HepG2 (cell line): ENCODE results near the gene POU2AF3. TPM values are rescaled to one million over a fixed set of nuclear protein-coding genes. Genes with fewer than 3 reads are reported as not detected.

Experiments
- ATAD3A ChIP-seq: sonication (generic); formaldehyde crosslinking; IDR thresholded peaks from 2 replicates; pipeline ENCODE4 v1.4.0; 2020; ENCODE audit warnings: missing genetic modification reagents
- CEBPG ChIP-seq: IDR thresholded peaks from 2 replicates; pipeline ENCODE4 v1.6.1; 2016
- DR1 ChIP-seq: sonication (generic); formaldehyde crosslinking; IDR thresholded peaks from 2 replicates; pipeline ENCODE4 v1.8.0; 2021; ENCODE audit warnings: mild to moderate bottlenecking, missing genetic modification reagents, inconsistent platforms
- FOSL2 ChIP-seq: sonication (generic); formaldehyde crosslinking; IDR thresholded peaks from 2 replicates; pipeline ENCODE4 v1.4.0; 2020; ENCODE audit warnings: missing genetic modification reagents
- GTF2F1 ChIP-seq: fragments of 150-350 bp; IDR thresholded peaks from 2 replicates; pipeline ENCODE4 v1.6.1; 2014; ENCODE audit warnings: low read length
- HES4 ChIP-seq: sonication (generic); formaldehyde crosslinking; IDR thresholded peaks from 2 replicates; pipeline ENCODE4 v1.9.0; 2021; ENCODE audit warnings: mild to moderate bottlenecking, missing genetic modification reagents, borderline replicate concordance
- KLF15 ChIP-seq: sonication (generic); formaldehyde crosslinking; IDR thresholded peaks from 2 replicates; pipeline ENCODE4 v1.8.1; 2023; ENCODE audit warnings: borderline replicate concordance, mild to moderate bottlenecking, inconsistent platforms, missing genetic modification reagents, mixed read lengths
- KLF9 ChIP-seq: IDR thresholded peaks from 2 replicates; pipeline ENCODE4 v1.6.1; 2016; ENCODE audit warnings: low read depth
- MAFF ChIP-seq: IDR thresholded peaks from 2 replicates; pipeline ENCODE4 v1.6.1; 2011; ENCODE audit warnings: low read depth, low read length, improper control_type of control experiment
- NCOA5 ChIP-seq: sonication (generic); formaldehyde crosslinking; IDR thresholded peaks from 2 replicates; pipeline ENCODE4 v1.4.0; 2020; ENCODE audit warnings: missing genetic modification reagents
- PCBP1 ChIP-seq: fragments of 200-400 bp; formaldehyde crosslinking; IDR thresholded peaks from 2 replicates; pipeline ENCODE4 v1.6.1; 2017; ENCODE audit warnings: mild to moderate bottlenecking, low read depth, low read length, borderline replicate concordance
- SOX6 ChIP-seq, 2 experiments: fragments of 450-650 bp in 1 of 2; sonication (generic) in 1 of 2; formaldehyde crosslinking in 1 of 2; IDR thresholded peaks; 2 replicates each; pipeline versions ENCODE4 v1.4.0 to v1.6.1; 2017 to 2020; ENCODE audit warnings: antibody characterized with exemption in 1 of 2, mild to moderate bottlenecking in 1 of 2, missing genetic modification reagents in 1 of 2
- ZBTB7A ChIP-seq: sonication (generic); formaldehyde crosslinking; IDR thresholded peaks from 2 replicates; pipeline ENCODE4 v1.8.0; 2022; ENCODE audit warnings: mild to moderate bottlenecking, missing genetic modification reagents
- ZFP37 ChIP-seq: sonication (generic); formaldehyde crosslinking; IDR thresholded peaks from 2 replicates; pipeline ENCODE4 v1.4.0; 2020; ENCODE audit warnings: missing genetic modification reagents, borderline replicate concordance
- ZKSCAN8 ChIP-seq: IDR thresholded peaks from 2 replicates; pipeline ENCODE4 v1.6.1; 2016; ENCODE audit warnings: borderline replicate concordance, missing genetic modification reagents, missing compliant biosample characterization
- ZMYM3 ChIP-seq: sonication (generic); formaldehyde crosslinking; IDR thresholded peaks from 2 replicates; pipeline ENCODE4 v1.5.1; 2020; ENCODE audit warnings: mild to moderate bottlenecking, missing genetic modification reagents
- ZNF124 ChIP-seq: sonication (generic); formaldehyde crosslinking; IDR thresholded peaks from 2 replicates; pipeline ENCODE4 v1.4.0; 2020; ENCODE audit warnings: missing genetic modification reagents
- ZNF282 ChIP-seq: fragments of 450-650 bp; IDR thresholded peaks from 2 replicates; pipeline ENCODE4 v1.6.1; 2018; ENCODE audit not compliant: partially characterized antibody
- ZNF354B ChIP-seq: sonication (generic); formaldehyde crosslinking; IDR thresholded peaks from 2 replicates; pipeline ENCODE4 v1.8.0; 2022; ENCODE audit warnings: mild to moderate bottlenecking, missing genetic modification reagents
- ZNF367 ChIP-seq: sonication (generic); formaldehyde crosslinking; IDR thresholded peaks from 2 replicates; pipeline ENCODE4 v1.4.0; 2020; ENCODE audit warnings: missing genetic modification reagents, borderline replicate concordance
- ZNF501 ChIP-seq: sonication (generic); formaldehyde crosslinking; IDR thresholded peaks from 2 replicates; pipeline ENCODE4 v1.5.1; 2020; ENCODE audit warnings: mild to moderate bottlenecking, moderate library complexity, missing genetic modification reagents
- ZNF563 ChIP-seq: sonication (generic); formaldehyde crosslinking; IDR thresholded peaks from 2 replicates; pipeline ENCODE4 v1.8.0; 2022; ENCODE audit warnings: mild to moderate bottlenecking, moderate library complexity, missing genetic modification reagents
- ZNF766 ChIP-seq: sonication (generic); formaldehyde crosslinking; IDR thresholded peaks from 2 replicates; pipeline ENCODE4 v1.5.0; 2020; ENCODE audit warnings: missing genetic modification reagents, borderline replicate concordance
- ZSCAN9 ChIP-seq: IDR thresholded peaks from 2 replicates; pipeline ENCODE4 v1.6.1; 2016; ENCODE audit warnings: borderline replicate concordance
- polyA plus RNA-seq, 8 experiments: library from polyadenylated mRNA; depleted of rRNA in 3 of 8; stranded (reverse) in 7 of 8; unstranded in 1 of 8; fragments of >200 nt; fragmentation: Illumina TruSeq in 4 of 8; extraction: Trizol in 4 of 8; gene quantifications; 2 replicates each; pipeline versions ENCODE4 v1.2.1 to v1.2.3, GENCODE V29; 2011 to 2016; ENCODE audit warnings: low read depth in 4 of 8, missing spikeins in 1 of 8, mixed read lengths in 1 of 8; ENCODE audit not compliant: insufficient read depth in 1 of 8
- total RNA-seq, 5 experiments: library from RNA; depleted of rRNA; stranded (reverse); fragments of >200 nt; fragmentation: Illumina TruSeq; extraction: Trizol; gene quantifications; 2 replicates each; pipeline ENCODE4 v1.2.3, GENCODE V29; 2016; ENCODE audit warnings: low read depth in 1 of 5
- TF ChIP-seq, protein P1 (sequence below): sonication (generic); formaldehyde crosslinking; IDR thresholded peaks from 2 replicates; pipeline ENCODE4 v1.5.0; 2020; ENCODE audit warnings: missing genetic modification reagents
- TF ChIP-seq, protein P2 (sequence below): sonication (generic); formaldehyde crosslinking; IDR thresholded peaks from 2 replicates; pipeline ENCODE4 v1.4.0; 2020; ENCODE audit warnings: mild to moderate bottlenecking, low read depth, missing genetic modification reagents
- TF ChIP-seq, protein P3 (sequence below): sonication (generic); formaldehyde crosslinking; IDR thresholded peaks from 2 replicates; pipeline ENCODE4 v1.4.0; 2020; ENCODE audit warnings: missing genetic modification reagents

POU2AF3 gene
- total and polyA plus RNA-seq, 2 of the 13 experiments (the other 11 are each of a cell fraction or from before 2014, with no cell fraction given), result 7.8 to 71.2 TPM

DNA sequence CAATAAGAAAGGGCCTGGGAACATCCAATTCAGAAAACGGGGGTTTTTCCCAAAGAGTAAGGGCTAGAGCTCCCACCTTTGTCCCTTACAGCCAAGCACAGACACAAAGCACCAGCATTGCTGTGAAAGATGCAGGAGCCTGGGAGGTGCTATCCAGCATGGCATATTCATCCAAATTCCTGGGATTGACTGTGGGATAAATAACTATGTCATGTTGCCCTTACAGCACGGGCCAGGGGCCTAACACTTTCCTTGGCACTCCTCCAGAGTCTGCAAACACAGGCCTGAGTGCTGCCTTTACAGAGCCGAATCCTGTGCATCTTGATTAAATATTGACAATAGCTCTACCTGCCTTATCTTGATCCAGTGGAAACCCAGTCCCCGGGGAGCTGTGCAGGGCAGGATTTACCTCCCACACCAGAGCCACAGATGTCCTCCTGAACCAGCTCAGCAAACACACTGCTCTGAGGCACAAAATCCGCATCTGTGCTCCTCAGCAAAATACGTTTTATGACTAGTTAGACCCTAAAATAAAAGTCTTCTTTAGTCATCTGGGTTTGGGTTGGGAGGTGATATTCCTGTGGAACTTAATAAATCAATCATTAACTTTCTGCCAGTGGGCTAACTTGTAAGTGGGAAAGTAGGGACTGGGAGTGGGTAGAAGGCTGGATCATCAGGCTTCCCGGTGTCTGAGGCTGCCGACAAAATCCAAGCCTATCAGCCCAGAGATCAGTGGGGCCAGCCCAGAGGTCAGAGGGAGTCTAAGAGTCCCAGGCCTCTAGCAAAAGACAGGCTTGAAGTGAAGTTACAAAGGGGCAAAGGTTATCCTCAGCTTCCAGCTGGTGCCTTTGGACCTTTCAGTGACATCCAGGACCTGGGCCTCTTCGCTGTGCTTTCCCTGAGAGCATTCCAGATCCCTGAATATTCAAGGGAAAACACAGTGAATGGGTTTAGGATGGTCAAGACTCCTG, 36.5 kb downstream of the POU2AF3 start (continued):
- peak; percentile 53 for TF ChIP-seq CEBPG (CRISPR knock-in tag)
- TF ChIP-seq ZSCAN9 (CRISPR knock-in tag), result 0 out of 2 replicates have a peak, but pooled peaks have one; percentile 51
- no peak for TF ChIP-seq PCBP1
- peak; percentile 80 for TF ChIP-seq ZMYM3 (CRISPR knock-in tag)
- peak; percentile 84 for TF ChIP-seq ZNF563 (CRISPR knock-in tag)
- no peak for TF ChIP-seq DR1 (CRISPR knock-in tag)
- TF ChIP-seq NCOA5 (CRISPR knock-in tag), result no peak
- 0 out of 2 replicates have a peak, but pooled peaks have one; percentile 60 for TF ChIP-seq ZFP37
- TF ChIP-seq, protein P1, sequence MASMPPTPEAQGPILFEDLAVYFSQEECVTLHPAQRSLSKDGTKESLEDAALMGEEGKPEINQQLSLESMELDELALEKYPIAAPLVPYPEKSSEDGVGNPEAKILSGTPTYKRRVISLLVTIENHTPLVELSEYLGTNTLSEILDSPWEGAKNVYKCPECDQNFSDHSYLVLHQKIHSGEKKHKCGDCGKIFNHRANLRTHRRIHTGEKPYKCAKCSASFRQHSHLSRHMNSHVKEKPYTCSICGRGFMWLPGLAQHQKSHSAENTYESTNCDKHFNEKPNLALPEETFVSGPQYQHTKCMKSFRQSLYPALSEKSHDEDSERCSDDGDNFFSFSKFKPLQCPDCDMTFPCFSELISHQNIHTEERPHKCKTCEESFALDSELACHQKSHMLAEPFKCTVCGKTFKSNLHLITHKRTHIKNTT, result no peak
- TF ChIP-seq ZKSCAN8 (CRISPR knock-in tag), result peak; percentile 46; the same call in 1 of the 2 replicates
- no peak for TF ChIP-seq ZNF766
- no peak for TF ChIP-seq ZNF282
- no peak for TF ChIP-seq KLF9 (CRISPR knock-in tag)
- no peak; the same call in 1 of the 2 replicates for TF ChIP-seq ZBTB7A
- TF ChIP-seq ZNF367 (CRISPR knock-in tag), result no peak
- no peak for TF ChIP-seq SOX6 (IDR thresholded peaks at IDR 0.05)
- peak; percentile 89 for TF ChIP-seq SOX6 (CRISPR knock-in tag; IDR thresholded peaks at IDR 0.05)
- TF ChIP-seq, protein P2, sequence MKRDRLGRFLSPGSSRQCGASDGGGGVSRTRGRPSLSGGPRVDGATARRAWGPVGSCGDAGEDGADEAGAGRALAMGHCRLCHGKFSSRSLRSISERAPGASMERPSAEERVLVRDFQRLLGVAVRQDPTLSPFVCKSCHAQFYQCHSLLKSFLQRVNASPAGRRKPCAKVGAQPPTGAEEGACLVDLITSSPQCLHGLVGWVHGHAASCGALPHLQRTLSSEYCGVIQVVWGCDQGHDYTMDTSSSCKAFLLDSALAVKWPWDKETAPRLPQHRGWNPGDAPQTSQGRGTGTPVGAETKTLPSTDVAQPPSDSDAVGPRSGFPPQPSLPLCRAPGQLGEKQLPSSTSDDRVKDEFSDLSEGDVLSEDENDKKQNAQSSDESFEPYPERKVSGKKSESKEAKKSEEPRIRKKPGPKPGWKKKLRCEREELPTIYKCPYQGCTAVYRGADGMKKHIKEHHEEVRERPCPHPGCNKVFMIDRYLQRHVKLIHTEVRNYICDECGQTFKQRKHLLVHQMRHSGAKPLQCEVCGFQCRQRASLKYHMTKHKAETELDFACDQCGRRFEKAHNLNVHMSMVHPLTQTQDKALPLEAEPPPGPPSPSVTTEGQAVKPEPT, result no peak
- peak; percentile 37 for TF ChIP-seq FOSL2 (CRISPR knock-in tag)
- no peak for TF ChIP-seq KLF15 (CRISPR knock-in tag)
- no peak; the same call in 1 of the 2 replicates for TF ChIP-seq ZNF501 (CRISPR knock-in tag)
- peak; percentile 21; the same call in 1 of the 2 replicates for TF ChIP-seq MAFF
- TF ChIP-seq ZNF124 (CRISPR knock-in tag), result no peak
- TF ChIP-seq ATAD3A (CRISPR knock-in tag), result no peak
- TF ChIP-seq, protein P3, sequence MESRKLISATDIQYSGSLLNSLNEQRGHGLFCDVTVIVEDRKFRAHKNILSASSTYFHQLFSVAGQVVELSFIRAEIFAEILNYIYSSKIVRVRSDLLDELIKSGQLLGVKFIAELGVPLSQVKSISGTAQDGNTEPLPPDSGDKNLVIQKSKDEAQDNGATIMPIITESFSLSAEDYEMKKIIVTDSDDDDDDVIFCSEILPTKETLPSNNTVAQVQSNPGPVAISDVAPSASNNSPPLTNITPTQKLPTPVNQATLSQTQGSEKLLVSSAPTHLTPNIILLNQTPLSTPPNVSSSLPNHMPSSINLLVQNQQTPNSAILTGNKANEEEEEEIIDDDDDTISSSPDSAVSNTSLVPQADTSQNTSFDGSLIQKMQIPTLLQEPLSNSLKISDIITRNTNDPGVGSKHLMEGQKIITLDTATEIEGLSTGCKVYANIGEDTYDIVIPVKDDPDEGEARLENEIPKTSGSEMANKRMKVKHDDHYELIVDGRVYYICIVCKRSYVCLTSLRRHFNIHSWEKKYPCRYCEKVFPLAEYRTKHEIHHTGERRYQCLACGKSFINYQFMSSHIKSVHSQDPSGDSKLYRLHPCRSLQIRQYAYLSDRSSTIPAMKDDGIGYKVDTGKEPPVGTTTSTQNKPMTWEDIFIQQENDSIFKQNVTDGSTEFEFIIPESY, result no peak
- no peak for TF ChIP-seq GTF2F1
- TF ChIP-seq ZNF354B (CRISPR knock-in tag), result no peak
- TF ChIP-seq HES4, result no peak
